Vein endothelial cell (primary cell): ENCODE results near the gene B3GNT5. TPM values are rescaled to one million over a fixed set of nuclear protein-coding genes. Genes with fewer than 3 reads are reported as not detected.

Experiments used
- small RNA-seq: library from RNA; depleted of rRNA; stranded (forward); fragments of <200 nt; gene quantifications from one replicate; pipeline ENCODE3, GENCODE V24; 2012
- total RNA-seq: library from RNA; depleted of rRNA; stranded (reverse); fragments of >200 nt; gene quantifications from 2 replicates; pipeline ENCODE4 v1.2.3, GENCODE V29; 2012

Gene B3GNT5
- total RNA-seq = 21.6 and 28.3 TPM in 2 replicates

GRCh38 chr3:183252973-183253527 lies at the start of gene B3GNT5:
B3GNT5 (plus strand) TSS chr3:183253253; CDS start chr3:183269799, 16,546 bp downstream.

Small RNA genes lying within 50 kb of the gene (small RNA-seq; reads per million reads assigned to genes)
- not detected for gene RNA5SP151

Other genes with a start within 250 kb of the B3GNT5 start
- 14.7 and 17.9 TPM in 2 replicates for gene MCCC1, start 153.8 kb upstream of the B3GNT5 start, total RNA-seq
- 2.7 and 15.0 TPM in 2 replicates for gene LAMP3, start 90.5 kb upstream of the B3GNT5 start, total RNA-seq
- 0.65 and 1.2 TPM in 2 replicates for gene MCF2L2, start 175.4 kb downstream of the B3GNT5 start, total RNA-seq